GM18909 (cell line): ENCODE results near the gene LAG3.

Source experiments
- ATAC-seq: cut with Tn5 transposase; IDR thresholded peaks from one replicate; pipeline ENCODE4 v1.9.1; 2021; ENCODE audit warnings: mild to moderate bottlenecking; ENCODE audit not compliant: unreplicated experiment, poor library complexity

The LAG3 gene

DNA sequence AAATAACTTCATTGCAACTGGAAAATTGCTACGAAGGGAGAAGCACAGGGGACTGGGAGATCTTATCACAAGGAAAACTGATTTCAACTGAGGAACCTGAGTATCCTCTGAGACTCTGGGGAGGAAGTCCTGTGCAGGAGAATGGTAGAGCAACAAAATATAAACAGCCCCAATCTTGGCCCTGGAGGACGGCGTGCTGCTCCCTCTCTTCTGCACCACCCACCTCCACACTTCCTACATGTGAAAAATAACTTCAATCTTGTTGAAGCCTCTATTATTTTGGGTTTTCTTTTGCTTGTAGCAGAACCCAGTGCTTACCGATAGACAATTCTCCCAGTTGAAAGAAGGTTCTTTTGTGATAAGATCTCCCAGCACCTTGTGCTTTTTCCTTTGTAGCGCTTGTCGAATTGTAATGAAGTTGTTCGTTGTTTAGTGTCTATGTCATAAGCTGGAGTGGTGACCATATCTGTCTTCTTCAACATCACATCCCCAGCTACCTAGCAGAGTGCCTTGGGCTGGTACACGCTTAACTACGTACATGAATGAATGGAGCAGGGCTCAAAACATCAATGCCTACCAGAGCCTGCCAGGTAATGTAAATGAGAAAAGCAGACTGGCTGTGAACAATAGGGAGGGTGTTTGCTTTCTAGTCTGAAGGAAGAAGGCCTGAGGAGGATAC, 14.2 kb downstream of the LAG3 start:
- no peak for ATAC-seq

- ATAC-seq, result no peak
Observed at GRCh38 chr12:6787309-6787708, 15.0 kb downstream of the LAG3 start.

DNA sequence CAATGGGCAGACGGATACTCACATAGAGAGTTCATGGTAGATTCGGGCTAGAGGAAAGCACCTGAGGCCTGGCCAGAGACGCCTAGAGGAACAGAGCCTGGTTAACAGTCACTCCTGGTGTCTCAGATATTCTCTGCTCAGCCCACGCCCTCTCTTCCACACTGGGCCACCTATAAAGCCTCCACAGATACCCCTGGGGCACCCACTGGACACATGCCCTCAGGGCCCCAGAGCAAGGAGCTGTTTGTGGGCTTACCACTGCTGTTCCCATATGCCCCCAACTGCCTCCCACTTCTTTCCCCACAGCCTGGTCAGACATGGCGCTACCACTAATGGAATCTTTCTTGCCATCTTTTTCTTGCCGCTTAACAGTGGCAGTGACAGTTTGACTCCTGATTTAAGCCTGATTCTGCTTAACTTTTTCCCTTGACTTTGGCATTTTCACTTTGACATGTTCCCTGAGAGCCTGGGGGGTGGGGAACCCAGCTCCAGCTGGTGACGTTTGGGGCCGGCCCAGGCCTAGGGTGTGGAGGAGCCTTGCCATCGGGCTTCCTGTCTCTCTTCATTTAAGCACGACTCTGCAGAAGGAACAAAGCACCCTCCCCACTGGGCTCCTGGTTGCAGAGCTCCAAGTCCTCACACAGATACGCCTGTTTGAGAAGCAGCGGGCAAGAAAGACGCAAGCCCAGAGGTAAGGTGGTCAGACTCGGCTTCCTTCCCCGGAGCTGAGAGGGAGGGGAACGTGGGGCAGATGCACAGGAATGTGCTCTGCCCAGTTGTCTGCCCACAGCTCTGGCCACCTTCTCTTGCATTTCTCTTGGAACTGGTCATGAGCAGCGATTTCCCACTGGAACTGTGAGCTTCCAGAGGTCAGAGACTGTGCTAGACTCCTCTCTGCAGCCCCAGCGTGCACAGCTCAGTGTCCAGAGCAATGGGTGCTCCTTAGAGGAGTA, 16.9 kb downstream of the LAG3 start, which contains the start of gene CD4:
CD4 (plus strand) TSS at position 557 of the 953 bp plus-strand sequence. CDS start 10,611 bp downstream, outside the sequence.
- ATAC-seq, result no peak

- no peak for ATAC-seq
Observed at GRCh38 chr12:6790496-6791150, 18.3 kb downstream of the LAG3 start.

- no peak for ATAC-seq
Observed at GRCh38 chr12:6791931-6792520, 19.7 kb downstream of the LAG3 start.

DNA sequence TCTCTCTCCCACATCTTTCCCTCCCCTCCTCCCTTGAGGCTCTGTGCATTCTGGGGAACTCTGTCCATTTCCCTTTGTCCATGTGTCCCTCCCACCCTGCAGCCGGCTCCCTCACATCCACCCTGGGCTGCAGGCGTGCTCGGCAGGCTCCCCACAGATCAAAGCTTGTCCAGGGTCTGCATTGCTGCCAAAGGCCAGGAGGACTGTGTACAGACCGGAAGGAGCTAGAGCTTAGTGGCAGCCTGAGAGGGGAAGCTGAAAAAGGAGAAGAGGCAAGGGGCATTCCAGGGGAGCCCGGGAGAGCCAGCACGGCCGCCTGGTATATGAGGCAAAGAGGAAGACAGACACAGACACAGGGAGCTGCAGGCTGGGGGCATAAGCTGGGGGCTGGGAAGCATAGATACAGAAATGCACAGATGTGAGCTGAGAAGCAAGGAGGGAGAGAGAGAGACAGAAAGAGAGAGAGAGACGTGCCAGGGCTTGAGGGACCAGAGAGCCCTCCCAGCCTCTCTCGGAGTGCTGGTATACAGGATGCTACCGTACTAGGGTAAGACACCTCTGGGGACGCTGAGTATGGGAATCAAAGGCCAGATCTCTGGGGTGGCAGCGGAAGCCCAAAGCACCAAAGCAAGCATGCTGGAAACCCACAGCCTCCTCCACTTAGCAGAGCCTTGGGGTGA, 20.3 kb downstream of the LAG3 start:
- no peak for ATAC-seq

- no peak for ATAC-seq
Observed at GRCh38 chr12:6795088-6795487, 22.8 kb downstream of the LAG3 start.

DNA sequence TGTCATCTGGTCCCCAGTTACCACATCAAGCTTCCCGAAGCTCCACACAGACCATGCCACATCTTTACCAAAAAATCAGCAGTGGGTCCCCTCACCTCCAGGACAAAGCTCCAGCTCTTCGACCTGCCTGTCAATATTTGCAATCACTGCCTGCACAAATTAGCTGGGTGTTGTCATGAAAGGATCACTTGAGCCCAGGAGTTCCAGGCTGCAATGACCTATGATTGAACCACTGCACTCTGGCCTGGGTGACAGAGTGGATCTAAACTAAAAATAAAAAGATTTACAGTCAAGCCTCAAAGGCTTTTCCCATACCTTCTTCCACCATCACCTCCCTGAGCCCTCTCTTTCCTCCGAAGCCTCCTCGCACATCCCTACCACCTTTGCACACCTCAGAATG, 24.3 kb downstream of the LAG3 start:
- ATAC-seq, result no peak

- ATAC-seq, result no peak
Observed at GRCh38 chr12:6799147-6799546, 26.8 kb downstream of the LAG3 start.

GRCh38 chr12:6807170-6807569, 34.9 kb downstream of the LAG3 start:
- ATAC-seq, result no peak

DNA sequence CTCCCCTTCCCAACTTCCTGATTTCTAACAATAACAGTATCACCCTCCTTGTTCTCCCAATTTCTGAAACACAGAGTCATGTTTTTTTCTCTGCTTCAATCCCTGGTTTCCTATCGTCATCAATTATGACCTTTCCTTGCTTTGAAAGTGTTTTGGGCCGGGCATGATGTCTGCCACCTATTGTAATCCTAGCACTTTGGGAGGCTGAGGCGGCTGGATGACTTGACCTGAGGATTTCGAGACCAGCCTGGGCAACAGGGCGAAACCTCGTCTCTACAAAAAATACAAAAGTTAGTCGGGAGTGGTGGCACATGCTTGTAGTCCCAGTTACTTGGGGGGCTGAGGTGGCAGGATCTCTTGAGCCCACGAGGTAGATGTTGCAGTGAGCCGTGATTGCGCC, 36.7 kb downstream of the LAG3 start:
- no peak for ATAC-seq

GRCh38 chr12:6810758-6811157, 38.4 kb downstream of the LAG3 start:
- no peak for ATAC-seq

DNA sequence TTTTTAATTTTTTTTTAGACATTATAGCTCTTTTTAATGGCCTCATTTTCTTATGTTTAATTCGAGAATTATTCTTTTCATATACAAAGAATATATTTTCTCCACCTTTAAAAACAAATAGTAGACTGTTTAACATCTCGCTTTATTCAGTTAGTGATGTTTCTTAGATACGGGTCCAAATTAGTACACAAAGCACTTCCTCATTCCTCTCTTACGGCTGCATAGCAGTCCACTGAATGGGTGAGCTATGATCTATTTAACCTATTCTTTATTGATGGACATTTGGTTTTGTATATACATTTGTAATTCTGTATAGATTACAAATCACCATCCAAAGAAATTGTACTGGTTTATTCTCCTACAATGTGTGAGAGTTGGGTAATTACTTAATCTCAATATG, 41.0 kb downstream of the LAG3 start:
- ATAC-seq, result no peak

DNA sequence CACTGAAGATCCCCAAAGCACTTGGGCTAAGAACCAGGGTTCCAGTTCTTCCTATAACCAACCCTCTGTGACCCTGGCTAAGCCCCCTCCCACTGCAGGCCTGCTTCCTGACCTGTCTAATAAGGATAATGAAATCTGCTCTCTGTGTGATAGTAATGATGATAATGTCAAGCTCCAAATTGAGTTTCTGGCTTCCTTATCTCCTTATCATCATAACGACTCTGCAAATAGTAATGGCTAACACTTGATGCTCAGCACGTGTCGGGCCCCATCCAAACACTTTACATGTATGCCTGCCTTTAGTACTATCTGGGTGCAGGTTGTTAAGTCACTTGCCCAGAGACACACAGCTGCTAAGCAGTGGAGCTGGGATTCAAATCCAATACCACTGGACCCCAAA, 44.3 kb downstream of the LAG3 start:
- ATAC-seq, result no peak

- ATAC-seq, result no peak
Observed at GRCh38 chr12:6817098-6817497, 44.8 kb downstream of the LAG3 start.

DNA sequence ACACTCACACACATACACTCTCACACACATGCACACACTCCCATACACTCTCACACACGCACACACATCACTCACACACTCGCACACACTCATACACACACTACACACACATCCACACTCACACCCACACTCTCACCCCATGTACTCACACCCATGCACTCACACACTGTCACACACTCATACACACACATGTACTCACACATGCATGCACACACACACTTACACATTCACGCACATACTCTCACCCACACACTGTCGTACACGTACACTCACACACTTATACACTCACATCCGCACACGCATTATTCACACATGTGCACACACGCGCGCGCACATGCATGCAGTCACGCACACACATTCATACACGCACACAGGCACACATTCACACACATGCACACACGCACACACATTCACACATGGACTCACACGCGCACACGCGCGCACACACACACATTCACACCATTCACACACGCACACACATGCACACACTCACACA, 45.4 kb downstream of the LAG3 start:
- no peak for ATAC-seq

- ATAC-seq, result no peak
Observed at GRCh38 chr12:6818222-6818621, 45.9 kb downstream of the LAG3 start.

- ATAC-seq, result no peak
Observed at GRCh38 chr12:6818645-6819044, 46.3 kb downstream of the LAG3 start.

DNA sequence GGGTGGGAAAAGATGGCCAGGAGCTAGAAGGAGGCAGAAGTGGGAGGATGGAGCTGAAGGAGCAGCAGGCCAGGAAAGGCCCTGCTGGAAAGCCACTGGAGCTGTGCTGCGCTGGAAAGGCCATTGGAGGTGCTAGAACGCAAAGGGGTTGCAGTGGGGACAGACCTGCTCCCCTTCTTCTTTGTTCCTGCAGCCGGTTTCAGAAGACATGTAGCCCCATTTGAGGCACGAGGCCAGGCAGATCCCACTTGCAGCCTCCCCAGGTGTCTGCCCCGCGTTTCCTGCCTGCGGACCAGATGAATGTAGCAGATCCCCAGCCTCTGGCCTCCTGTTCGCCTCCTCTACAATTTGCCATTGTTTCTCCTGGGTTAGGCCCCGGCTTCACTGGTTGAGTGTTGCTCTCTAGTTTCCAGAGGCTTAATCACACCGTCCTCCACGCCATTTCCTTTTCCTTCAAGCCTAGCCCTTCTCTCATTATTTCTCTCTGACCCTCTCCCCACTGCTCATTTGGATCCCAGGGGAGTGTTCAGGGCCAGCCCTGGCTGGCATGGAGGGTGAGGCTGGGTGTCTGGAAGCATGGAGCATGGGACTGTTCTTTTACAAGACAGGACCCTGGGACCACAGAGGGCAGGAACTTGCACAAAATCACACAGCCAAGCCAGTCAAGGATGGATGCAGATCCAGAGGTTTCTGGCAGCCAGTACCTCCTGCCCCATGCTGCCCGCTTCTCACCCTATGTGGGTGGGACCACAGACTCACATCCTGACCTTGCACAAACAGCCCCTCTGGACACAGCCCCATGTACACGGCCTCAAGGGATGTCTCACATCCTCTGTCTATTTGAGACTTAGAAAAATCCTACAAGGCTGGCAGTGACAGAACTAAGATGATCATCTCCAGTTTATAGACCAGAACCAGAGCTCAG, 47.0 kb downstream of the LAG3 start:
- ATAC-seq, result no peak
